Measurements from ENCODE around the gene NFIA.

DNA sequence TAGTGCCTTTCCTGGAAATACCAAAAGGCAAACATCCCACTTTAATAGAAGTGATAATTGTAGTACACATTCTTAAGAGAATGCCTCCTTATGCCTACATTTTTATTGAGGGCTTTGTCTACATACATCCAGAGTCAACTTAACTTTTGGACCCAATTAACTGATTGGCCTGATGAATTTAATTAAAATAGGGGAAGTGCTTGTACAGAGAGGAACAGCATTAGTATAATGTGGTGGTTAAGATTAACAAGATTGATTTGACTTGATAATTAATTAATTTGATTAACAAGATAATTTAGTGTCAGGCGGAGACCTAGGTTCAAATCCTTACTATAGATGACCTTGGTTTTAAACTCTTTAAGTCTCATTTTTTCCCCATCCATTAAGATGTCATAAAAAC is 111.4 kb downstream of the NFIA start:
- TF ChIP-seq, protein P1, sequence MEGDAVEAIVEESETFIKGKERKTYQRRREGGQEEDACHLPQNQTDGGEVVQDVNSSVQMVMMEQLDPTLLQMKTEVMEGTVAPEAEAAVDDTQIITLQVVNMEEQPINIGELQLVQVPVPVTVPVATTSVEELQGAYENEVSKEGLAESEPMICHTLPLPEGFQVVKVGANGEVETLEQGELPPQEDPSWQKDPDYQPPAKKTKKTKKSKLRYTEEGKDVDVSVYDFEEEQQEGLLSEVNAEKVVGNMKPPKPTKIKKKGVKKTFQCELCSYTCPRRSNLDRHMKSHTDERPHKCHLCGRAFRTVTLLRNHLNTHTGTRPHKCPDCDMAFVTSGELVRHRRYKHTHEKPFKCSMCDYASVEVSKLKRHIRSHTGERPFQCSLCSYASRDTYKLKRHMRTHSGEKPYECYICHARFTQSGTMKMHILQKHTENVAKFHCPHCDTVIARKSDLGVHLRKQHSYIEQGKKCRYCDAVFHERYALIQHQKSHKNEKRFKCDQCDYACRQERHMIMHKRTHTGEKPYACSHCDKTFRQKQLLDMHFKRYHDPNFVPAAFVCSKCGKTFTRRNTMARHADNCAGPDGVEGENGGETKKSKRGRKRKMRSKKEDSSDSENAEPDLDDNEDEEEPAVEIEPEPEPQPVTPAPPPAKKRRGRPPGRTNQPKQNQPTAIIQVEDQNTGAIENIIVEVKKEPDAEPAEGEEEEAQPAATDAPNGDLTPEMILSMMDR (conservative IDR thresholded peaks at IDR 0.05 in 1 of 2, IDR thresholded peaks at IDR 0.05 in 1 of 2; ENCODE audit: extremely low read depth in 1 of 2, insufficient read depth in 1 of 2, low read depth in 1 of 2, low read length in 2 of 2) = no peak
- TF ChIP-seq EZH2 (IDR thresholded peaks at IDR 0.05; ENCODE audit: borderline replicate concordance, low read length) = no peak
